ENCODE results near the gene BLOC1S5.

DNA sequence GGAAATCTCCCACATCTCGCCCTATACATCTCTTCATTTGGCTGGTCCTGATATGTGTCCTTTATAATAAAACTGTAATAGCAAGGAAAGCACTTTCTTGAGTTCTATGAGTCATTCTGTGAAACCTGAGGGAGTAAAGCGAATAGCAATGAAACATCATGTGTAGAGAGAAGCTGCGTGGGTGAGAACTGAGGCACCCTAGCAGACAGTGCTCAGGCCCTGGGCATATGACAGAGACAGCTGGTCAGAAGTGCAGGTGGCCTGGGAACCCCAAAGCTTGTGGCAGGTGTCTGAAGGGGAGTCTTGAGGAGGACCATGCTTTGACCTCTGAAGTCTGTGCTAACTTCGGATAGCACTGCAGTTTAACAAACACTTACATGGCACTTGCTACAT lies 1.3 kb upstream of the BLOC1S5 start:
- TF ChIP-seq JUN (CRISPR knock-in tag; IDR thresholded peaks at IDR 0.05) (no peak), HNRNPL (IDR thresholded peaks at IDR 0.05; ENCODE audit: low read depth, low read length) (no peak), SIN3A (IDR thresholded peaks at IDR 0.05; ENCODE audit: borderline replicate concordance, low read depth, low read length) (no peak), HDAC6 (IDR thresholded peaks at IDR 0.05; ENCODE audit: low read depth, low read length) (no peak), EHMT2 (IDR thresholded peaks at IDR 0.05; ENCODE audit: borderline replicate concordance, low read depth, low read length) (no peak), GATAD1 (CRISPR knock-in tag; IDR thresholded peaks at IDR 0.05) (no peak), PHF21A (CRISPR knock-in tag; IDR thresholded peaks at IDR 0.05) (no peak), ZNF75D (CRISPR knock-in tag; IDR thresholded peaks at IDR 0.05; ENCODE audit: borderline replicate concordance) (no peak), DMAP1 (CRISPR knock-in tag; IDR thresholded peaks at IDR 0.05) (no peak), ETV6 (CRISPR knock-in tag; conservative IDR thresholded peaks at IDR 0.05) (no peak)
- TF ChIP-seq, protein P1, sequence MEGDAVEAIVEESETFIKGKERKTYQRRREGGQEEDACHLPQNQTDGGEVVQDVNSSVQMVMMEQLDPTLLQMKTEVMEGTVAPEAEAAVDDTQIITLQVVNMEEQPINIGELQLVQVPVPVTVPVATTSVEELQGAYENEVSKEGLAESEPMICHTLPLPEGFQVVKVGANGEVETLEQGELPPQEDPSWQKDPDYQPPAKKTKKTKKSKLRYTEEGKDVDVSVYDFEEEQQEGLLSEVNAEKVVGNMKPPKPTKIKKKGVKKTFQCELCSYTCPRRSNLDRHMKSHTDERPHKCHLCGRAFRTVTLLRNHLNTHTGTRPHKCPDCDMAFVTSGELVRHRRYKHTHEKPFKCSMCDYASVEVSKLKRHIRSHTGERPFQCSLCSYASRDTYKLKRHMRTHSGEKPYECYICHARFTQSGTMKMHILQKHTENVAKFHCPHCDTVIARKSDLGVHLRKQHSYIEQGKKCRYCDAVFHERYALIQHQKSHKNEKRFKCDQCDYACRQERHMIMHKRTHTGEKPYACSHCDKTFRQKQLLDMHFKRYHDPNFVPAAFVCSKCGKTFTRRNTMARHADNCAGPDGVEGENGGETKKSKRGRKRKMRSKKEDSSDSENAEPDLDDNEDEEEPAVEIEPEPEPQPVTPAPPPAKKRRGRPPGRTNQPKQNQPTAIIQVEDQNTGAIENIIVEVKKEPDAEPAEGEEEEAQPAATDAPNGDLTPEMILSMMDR (CRISPR knock-in tag; IDR thresholded peaks at IDR 0.05): no peak
- TF ChIP-seq, protein P2, sequence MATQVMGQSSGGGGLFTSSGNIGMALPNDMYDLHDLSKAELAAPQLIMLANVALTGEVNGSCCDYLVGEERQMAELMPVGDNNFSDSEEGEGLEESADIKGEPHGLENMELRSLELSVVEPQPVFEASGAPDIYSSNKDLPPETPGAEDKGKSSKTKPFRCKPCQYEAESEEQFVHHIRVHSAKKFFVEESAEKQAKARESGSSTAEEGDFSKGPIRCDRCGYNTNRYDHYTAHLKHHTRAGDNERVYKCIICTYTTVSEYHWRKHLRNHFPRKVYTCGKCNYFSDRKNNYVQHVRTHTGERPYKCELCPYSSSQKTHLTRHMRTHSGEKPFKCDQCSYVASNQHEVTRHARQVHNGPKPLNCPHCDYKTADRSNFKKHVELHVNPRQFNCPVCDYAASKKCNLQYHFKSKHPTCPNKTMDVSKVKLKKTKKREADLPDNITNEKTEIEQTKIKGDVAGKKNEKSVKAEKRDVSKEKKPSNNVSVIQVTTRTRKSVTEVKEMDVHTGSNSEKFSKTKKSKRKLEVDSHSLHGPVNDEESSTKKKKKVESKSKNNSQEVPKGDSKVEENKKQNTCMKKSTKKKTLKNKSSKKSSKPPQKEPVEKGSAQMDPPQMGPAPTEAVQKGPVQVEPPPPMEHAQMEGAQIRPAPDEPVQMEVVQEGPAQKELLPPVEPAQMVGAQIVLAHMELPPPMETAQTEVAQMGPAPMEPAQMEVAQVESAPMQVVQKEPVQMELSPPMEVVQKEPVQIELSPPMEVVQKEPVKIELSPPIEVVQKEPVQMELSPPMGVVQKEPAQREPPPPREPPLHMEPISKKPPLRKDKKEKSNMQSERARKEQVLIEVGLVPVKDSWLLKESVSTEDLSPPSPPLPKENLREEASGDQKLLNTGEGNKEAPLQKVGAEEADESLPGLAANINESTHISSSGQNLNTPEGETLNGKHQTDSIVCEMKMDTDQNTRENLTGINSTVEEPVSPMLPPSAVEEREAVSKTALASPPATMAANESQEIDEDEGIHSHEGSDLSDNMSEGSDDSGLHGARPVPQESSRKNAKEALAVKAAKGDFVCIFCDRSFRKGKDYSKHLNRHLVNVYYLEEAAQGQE (IDR thresholded peaks at IDR 0.05; ENCODE audit: borderline replicate concordance in 1 of 2, low read depth in 1 of 2, low read length in 2 of 2): no peak
